ENCODE results near the gene ICAM2.

GRCh38 chr17:64067657-64068056, 47.2 kb upstream of the ICAM2 start:
- TF ChIP-seq POLR2A (IDR thresholded peaks at IDR 0.05) = no peak
- TF ChIP-seq CTCF (IDR thresholded peaks at IDR 0.05) = no peak
